NCI-H2029 (cell line): ENCODE results near the gene GPC6.

Experiments
- DNase-seq: peaks from one replicate; lab custom pipeline; 2025; lab: John Stamatoyannopoulos, UW

The GPC6 gene

GRCh38 chr13:94114166-94114565 is 887.6 kb downstream of the GPC6 start:
- no peak for DNase-seq

DNA sequence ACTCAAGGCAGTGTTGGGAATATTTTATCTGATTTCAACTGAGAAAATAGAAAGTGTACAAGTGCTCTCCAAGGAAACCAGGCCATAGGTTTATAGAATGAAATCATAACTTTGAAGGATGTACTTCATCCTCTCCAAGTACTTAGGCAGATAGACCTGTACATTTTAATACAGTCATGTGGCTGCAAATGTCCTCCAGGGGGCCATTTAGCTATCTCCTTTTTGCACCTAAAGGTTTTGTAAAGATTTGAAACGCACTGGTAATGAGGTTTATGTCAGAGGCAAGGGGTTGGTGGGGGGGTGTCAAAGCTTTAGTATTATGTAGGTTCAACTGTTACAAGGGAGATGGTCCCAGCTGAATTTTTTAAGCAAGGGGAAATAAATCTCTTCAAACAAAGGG is 888.4 kb downstream of the GPC6 start:
- DNase-seq = no peak

DNA sequence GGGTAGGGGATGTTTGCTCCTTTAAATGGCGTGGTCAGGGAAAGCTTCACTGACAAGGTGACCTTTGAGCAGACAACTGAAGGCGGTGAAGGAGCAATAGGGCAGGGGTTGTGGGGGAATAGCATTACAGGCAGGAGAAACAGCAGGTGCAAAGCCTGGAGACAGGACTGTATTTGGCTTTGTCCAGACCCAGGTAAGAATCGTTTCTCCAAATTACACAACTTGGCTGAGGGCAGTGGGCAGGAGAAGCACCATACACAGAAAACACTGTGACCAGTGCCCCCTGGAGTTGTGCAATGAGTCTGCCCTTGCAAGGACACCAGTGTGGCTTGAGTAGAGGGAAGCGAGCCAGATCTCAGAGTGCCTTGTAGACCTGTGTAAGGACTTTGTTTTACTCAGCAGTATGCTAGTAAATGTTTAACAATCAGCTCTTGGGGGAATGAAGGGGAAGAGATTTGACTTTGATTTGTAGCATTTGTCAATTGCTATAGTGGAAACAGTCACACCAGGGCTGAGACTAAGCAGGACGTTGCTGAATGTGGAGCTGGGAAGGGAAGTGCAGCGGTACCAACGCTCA is 892.8 kb downstream of the GPC6 start:
- no peak for DNase-seq

DNA sequence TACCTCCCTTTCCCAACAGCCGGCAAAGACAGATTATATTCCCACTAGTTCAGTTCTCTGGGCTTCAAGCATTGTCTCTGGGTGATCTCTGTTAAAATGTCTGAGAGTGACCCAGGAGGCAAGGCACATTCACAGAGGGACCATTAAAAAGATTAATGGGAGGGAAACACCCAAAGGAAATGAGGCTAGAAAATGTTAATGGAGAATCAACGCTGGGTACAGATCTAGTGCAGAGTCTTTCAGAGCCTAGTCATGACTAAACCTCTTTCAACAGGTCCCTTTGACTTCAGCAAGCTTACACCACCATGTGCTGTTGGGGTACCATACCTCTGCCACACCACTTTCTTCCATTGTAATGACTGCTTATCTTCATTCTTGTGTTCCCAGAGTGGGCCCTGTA is 894.3 kb downstream of the GPC6 start:
- no peak for DNase-seq

DNA sequence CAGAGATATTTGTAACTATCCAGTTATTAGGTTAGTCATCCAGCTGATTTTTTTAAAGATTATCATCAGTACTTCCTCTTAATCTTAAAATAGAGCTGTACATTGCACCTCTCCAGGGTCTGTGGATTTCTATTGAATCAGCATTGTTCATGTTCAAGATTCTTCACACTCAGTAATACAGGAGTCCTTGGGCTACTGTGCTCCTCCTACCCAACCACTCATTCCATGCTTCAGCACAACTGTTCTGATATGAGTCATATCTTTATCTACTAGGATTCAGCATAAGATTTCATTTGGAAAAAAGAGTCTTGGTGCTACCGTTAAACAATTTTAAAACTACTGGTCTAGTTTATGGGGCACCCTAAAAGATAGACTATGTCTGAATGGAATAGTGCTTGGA is 895.1 kb downstream of the GPC6 start:
- no peak for DNase-seq

- DNase-seq = no peak
Measured at GRCh38 chr13:94122300-94122915, 895.8 kb downstream of the GPC6 start.

DNA sequence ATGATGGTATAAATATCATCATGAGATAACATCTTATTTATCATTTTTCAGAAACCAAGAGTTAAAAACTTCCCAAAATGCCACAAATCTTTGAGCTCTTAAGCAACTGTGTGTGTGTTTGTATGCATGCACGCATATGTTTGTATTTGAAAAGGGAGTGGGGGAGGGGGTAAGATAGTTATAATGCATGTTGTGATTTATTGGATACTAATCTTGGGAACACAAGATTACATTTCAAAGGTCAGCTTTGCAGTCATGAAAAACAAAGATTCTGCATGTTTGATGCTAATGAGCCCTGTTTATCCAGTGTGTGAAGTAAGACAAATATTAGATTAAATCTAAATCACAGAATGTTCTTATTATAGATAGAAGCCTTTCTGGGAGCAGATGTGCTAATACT is 897.0 kb downstream of the GPC6 start:
- DNase-seq = no peak

- DNase-seq = no peak
Measured at GRCh38 chr13:94128430-94128829, 901.8 kb downstream of the GPC6 start.

GRCh38 chr13:94129490-94129894 is 902.9 kb downstream of the GPC6 start:
- DNase-seq = no peak

DNA sequence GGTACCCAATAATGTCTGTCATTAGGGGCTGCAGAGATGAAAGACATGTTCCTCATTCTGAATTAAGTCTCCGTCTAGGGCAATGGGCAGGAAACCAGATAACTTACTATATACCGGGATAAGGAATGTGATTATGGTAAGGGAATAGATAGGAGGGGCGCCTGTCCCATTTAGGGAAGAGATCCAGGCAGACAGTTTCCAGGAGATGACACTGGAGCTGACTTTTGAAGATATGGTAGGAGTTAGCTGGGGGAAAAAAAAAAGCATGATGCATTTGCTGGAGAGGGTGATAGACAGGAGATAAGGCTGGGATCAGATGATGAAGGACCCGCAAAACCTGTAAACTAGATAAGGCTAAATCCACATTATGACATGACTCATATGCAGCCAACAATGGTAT is 912.2 kb downstream of the GPC6 start:
- DNase-seq = no peak

GRCh38 chr13:94139393-94139995 is 912.9 kb downstream of the GPC6 start:
- no peak for DNase-seq

DNA sequence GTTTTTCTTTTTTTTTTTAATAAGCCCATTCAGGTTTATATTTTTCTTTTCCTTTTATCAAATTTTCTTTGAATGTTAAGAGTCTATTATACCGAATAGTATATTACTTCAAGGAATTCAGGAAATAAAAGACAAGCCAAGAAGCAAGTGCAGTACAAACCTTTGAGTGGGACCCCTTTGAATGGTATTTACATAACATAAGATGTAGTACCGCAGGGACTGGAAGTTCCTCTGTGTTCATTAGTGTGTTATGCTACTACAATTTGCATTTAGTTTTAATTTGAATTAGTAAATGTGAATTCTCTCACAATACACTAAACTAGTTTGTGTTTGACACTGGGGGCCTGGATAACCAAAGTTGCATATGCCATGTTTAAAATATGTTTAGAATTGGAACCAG is 913.4 kb downstream of the GPC6 start:
- DNase-seq = no peak

DNA sequence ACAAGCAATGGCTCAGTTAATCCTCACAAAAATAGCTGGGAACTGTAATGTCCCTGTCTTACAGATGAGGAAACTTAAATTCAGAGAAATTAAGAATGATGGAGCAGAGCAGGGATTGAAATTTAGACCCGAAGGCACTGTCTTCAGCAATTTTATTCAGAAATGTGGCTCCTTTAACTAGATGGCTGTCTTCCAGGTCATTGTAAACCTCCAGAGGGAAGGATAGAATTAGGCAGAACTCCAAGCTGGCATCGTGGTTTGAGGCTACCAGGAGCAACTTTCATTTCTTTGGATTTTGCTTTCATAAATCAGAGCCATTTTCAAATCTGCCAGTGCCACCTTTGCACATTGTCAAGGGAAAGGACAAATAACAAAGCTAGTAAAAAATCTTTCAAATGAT is 913.9 kb downstream of the GPC6 start:
- no peak for DNase-seq

DNA sequence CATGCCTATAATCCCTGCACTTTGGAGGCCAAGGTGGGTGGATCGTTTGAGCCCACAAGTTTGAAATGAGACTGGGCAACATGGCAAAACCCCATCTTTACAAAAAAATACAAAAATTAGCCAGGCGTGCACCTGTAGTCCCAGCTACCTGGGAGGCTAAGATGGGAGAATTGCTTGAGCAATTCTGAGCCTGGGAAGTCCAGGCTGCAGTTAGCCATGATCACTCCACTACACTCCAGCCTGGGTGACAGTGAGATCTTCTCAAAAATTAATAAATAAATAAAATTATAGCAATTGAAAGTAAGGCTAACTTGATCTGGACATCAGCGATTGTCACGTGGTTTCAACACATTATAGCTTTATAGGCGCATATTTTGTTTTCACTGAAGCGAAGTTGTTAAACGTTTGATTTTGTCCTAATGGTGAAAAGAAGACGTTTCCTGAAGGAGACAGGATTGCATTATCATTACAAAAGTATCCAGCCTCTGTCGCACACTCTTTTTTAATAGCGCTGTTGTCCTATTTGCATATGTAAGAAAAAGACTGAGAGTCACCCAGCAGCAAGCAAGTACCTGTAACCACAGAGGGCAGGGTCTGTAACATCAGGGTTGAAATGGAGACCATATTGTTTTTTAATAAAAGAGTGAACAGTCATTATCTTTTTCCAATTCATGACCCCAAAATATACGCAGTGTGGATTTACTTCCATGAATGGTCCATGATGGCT is 917.2 kb downstream of the GPC6 start:
- no peak for DNase-seq

DNA sequence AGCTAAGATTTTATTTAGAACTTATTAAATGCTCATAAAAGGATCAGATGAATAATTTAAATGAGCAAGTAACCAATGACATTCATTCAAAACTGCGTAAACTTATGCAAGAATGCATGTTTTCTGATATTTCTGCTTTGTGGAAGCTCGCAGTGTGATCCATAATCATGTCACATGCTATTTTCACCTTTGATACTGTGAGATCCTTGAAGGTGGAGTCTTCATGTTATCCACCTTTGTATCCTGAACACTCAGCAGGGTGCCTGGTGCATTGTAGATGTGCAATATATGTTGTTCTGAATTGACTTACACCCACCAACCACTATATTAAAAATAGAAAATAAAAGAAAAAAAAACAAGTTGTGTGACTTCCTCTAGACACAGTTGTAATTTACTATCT is 919.4 kb downstream of the GPC6 start:
- no peak for DNase-seq

GRCh38 chr13:94153586-94153985 is 927.0 kb downstream of the GPC6 start:
- DNase-seq = no peak

DNA sequence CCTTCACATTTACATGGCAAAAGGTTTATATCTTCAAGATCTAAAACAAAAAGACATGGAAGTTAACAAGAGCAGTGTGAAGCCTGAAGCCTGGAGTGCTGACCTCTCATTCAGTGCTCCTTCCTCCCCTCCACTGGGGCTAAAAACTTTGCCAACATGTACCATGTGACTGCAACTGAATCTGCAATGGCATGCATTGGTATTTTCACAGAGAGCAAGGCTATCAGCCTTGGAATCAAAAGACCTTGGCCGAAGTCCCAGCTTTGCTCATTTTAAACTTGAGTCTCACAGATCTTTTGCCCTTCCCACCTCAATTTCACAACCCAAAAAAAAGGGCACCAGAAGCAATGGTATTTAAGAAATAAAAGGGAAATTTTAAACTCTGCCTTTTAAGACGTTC is 927.8 kb downstream of the GPC6 start:
- DNase-seq = no peak

- no peak for DNase-seq
Measured at GRCh38 chr13:94157705-94158218, 931.2 kb downstream of the GPC6 start.

DNA sequence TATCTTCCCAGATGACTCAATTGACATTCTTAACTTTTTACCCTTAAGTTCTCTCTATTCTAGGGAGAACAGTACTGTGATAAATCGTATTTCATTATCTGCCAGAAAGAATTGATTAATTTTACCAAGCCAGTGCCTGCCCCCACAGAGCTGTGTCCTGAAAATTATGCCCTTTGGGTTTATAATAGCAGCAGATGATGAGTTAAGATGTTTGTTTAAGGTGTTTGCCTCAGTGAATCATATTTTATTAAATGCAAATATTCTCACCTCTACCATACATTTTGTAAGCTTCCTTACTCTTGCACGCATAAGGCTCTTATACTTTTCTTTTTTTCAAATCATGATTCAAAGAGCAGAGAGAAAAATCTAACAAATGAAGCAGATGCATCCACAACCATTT is 934.3 kb downstream of the GPC6 start:
- no peak for DNase-seq

DNA sequence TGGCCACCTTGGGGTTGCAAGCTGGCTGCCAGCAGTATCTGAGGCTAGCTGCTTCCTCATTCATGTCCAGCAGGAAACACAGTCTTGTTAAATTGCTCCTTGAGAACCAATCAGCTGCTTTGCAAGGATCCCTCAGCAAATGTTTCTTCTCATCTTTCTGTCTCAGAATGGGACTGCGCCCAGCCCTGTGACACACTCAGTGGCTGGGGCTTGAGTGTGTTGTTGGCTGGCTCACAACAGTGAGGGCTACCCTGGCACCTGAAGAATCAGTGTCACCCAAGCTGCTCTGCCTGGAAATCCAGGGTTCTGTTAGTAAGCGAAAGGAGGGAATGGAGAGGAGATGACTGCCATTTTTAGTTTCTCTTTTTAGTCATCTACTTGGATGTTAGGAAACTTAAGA is 935.7 kb downstream of the GPC6 start:
- DNase-seq = no peak

- DNase-seq = no peak
Measured at GRCh38 chr13:94163535-94163934, 936.9 kb downstream of the GPC6 start.

DNA sequence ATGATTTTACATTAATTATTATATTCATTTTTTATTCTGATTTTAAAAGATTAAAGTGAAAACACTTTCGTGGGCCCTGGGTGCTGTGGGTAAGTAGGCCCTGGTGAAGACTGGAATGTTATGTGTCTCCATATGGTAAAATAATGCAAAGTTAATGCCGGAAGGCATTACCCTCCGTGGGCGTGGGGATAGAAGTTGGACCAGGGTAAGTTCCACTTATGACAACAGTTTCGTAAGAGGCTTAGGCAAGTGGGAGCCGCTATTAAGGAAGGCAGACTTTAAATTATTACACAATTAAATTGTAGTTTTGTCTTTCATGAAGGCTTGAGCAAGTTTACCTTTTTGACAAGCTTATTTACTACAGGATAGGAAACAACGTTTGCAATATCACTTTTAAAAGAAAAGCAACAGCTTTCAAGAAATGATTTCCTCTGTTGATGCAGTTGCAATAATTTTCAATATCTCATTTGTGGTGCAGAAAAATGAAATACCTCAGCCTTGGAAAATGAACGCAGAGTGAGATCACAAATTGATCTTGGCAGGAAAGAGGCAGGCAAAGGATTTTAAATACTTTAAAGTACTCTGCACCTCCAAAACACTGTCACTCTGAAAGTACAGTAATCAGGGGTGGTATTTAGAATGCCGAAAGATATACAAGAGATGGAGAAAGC is 942.3 kb downstream of the GPC6 start:
- DNase-seq = no peak
